ENCODE results near the gene TMSB4X. TPM values are rescaled to one million over a fixed set of nuclear protein-coding genes. Genes with fewer than 3 reads are reported as not detected.

The TMSB4X gene
- polyA plus RNA-seq, 1 of the 3 experiments (the other 2 are of a cell fraction) = 4,830 TPM

DNA sequence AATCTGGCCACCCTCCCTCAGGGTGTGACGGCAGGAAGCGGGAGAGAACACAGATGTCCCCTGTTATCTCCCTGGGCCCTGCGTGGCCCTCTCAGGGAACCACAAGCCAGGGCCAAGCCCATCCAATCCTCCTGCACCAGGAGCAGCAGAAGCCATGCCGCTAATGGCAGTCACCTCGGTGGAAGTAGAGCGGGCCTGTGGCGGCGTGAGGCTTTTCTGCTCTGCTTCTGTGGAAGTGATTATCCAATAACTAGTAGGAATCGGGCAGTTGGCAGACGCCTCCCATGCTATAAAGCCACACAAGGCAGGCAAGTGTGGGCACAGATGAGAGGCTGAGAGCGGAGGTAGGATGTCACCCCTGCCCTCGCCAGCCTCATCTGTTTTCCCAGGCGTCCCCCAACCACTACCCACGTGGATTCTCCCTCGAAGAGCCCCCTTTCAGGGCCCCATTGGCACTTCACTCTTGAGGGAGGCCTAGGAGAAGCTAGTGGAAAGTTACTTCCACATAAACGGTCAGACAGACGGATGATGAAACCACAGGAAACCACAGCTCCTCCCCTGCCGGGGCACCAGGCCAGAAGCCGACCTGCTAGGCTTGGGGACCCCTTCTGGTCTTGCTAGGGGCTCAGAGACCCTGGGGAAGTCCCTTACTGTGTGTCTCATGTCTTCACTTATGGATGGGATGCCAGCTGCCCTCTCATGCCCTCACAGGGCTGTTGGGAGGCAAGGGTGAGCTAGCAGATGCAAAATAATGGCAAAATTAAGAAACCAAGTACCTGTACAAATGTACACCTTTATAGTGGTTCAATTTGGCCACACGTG is 18.8 kb upstream of the TMSB4X start (continued):
- TF ChIP-seq TEAD4 (IDR thresholded peaks at IDR 0.05; ENCODE audit: borderline replicate concordance, insufficient read depth) (no peak), GATA2 (CRISPR knock-in tag; IDR thresholded peaks at IDR 0.05) (no peak), TAF1 (IDR thresholded peaks at IDR 0.05; ENCODE audit: borderline replicate concordance, low read depth, low read length) (no peak), RFX5 (IDR thresholded peaks at IDR 0.05; ENCODE audit: low read length) (no peak)

DNA sequence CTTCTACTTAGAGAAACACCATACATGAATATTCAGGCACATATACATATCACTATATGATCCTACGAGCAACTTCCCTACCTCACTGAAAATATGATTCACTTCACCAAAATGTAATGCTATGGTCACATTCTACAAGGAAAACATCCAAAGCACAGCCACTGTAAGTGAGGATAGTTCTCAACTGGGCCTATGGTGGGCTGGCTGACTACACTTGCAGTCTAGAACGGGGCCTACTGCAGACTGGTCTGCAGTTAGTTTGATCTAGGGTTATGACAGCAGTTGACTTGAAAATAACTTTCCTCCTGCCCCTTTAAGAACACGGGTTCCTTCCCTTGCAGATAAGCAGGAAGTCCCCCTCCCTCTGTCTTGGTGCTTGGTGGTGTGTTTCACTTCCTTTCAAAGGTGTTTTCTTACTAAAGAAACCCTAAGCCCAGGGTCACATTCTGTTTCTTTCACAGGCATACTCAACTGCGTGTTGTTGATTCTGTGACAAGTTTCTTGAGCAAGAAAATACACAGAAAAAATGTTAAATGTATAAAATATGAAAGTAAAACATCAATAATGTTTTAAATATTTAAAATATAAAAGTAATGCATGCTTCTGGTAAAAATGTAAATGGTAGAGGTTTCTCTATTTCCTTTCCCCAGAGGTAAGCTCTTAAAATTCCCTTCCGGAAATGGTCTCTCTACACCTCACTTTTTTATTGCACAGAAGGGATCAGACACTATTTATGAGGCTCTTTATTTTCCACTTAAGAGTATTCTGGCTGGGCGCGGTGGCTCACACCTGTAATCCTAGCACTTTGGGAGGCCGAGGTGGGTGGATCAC is 18.0 kb upstream of the TMSB4X start:
- Histone ChIP-seq H4K20me1 (ENCODE audit: insufficient read depth) (no peaks in the 10 kb centered on the region), H3K9me2 (no peaks in the 10 kb centered on the region), H3F3A (replicated peaks; ENCODE audit: insufficient read depth) (peaks cover 32% of the 10 kb centered on the region), H3K36me3 (replicated peaks in 1 of 2; ENCODE audit: control insufficient read depth in 1 of 2, insufficient read depth in 2 of 2, low read length in 1 of 2) (no peaks in the 10 kb centered on the region), H3K27ac (ENCODE audit: low read depth in 2 of 2, low read length in 1 of 2) (peak overlapping the region; percentile 89 to 96), H3K9ac (peak overlapping the region; percentile 66), H3K9me3 (no peaks in the 10 kb centered on the region), H3K79me2 (ENCODE audit: insufficient read depth) (no peaks in the 10 kb centered on the region), H3K4me2 (peak overlapping the region; percentile 71), H2AFZ (ENCODE audit: low read depth) (peak overlapping the region; percentile 54), H3K27me3 (ENCODE audit: insufficient read depth) (no peaks in the 10 kb centered on the region), H3K4me1 (ENCODE audit: control insufficient read depth in 1 of 2, insufficient read depth in 2 of 2, low read depth in 1 of 2, low read length in 1 of 2) (peaks cover 4 to 14% of the 10 kb centered on the region in 2 experiments), H3K4me3 (ENCODE audit: low read depth in 2 of 2, low read length in 1 of 2) (no peak overlapping the region; a peak in 1 of 4 replicates)
- CTCF ChIA-PET = interaction anchor here (1.7 to 4.5 kb wide), 2 partner anchors 11 to 531 kb away, joined by 5 to 21 read pairs; no protein-coding TSS in a partner anchor
- POLR2A ChIA-PET = no interaction called here
- WGBS (ENCODE audit: low lambda C conversion rate) = 48% methylated on average over 8 of the region's 8 CpGs
- TF ChIP-seq JUND (IDR thresholded peaks at IDR 0.05) = no peak
- no peak for TF ChIP-seq SIN3A (IDR thresholded peaks at IDR 0.05; ENCODE audit: borderline replicate concordance, low read depth, low read length)
- no peak for TF ChIP-seq EP300 (IDR thresholded peaks at IDR 0.05; ENCODE audit: borderline replicate concordance in 1 of 2, low read depth in 1 of 2, low read length in 1 of 2)
- peak; percentile 13; the same call in 1 of the 2 replicates for TF ChIP-seq TAF1 (IDR thresholded peaks at IDR 0.05; ENCODE audit: borderline replicate concordance, low read depth, low read length)
- TF ChIP-seq GABPA (IDR thresholded peaks at IDR 0.05; ENCODE audit: low read depth) = peak; percentile 62
- no peak; the same call in 1 of the 2 replicates for TF ChIP-seq POLR2AphosphoS5 (IDR thresholded peaks at IDR 0.05; ENCODE audit: low read depth, low read length)
- peak; percentile 73 for TF ChIP-seq ELF1 (IDR thresholded peaks at IDR 0.05)
- TF ChIP-seq MXI1 (IDR thresholded peaks at IDR 0.05; ENCODE audit: low read depth, low read length) = no peak
- peak; percentile 33; the same call in 1 of the 2 replicates for TF ChIP-seq TCF12 (IDR thresholded peaks at IDR 0.05)
- TF ChIP-seq NRF1 (IDR thresholded peaks at IDR 0.05; ENCODE audit: low read depth, low read length) = no peak
- TF ChIP-seq MAX (IDR thresholded peaks at IDR 0.05; ENCODE audit: low read depth) = peak; percentile 71
- peak; percentile 4 for DNase-seq

DNA sequence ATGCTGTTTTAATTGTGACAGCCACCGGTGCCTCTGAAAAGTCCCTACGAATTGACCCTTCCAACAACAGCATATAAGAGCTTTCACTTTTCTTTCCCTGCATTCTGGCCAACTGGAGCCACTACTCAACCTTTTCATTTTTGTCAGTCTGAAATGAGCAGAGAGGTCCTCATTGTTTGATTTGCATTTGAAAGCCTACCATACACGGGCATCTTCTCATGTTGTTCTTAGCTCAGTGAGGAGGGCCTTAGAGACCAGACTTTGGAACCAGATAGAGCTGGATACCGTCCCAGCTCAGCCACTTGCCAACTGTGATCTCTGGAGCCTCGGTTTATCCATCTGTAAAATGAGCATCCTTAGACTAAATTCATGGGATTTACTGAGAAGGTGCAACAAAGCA is 16.9 kb upstream of the TMSB4X start:
- H3K4me3 ChIP-seq (ENCODE audit: low read depth in 2 of 2, low read length in 1 of 2) = no peak overlapping the region
- WGBS (ENCODE audit: low lambda C conversion rate) = 65% methylated on average over 5 of the region's 5 CpGs
- H3K27me3 ChIP-seq (ENCODE audit: insufficient read depth) = no peaks in the 10 kb centered on the region
- peaks cover 4 to 14% of the 10 kb centered on the region in 2 experiments for H3K4me1 ChIP-seq (ENCODE audit: control insufficient read depth in 1 of 2, insufficient read depth in 2 of 2, low read depth in 1 of 2, low read length in 1 of 2)
- no peaks in the 10 kb centered on the region for H3K9me2 ChIP-seq
- H4K20me1 ChIP-seq (ENCODE audit: insufficient read depth) = no peaks in the 10 kb centered on the region
- no peaks in the 10 kb centered on the region for H3K9me3 ChIP-seq
- ChIA-PET POLR2A (no interaction called here), CTCF (interaction anchor here (4.5 kb wide), 1 partner anchor 12 kb away, joined by 21 read pairs; no protein-coding TSS in a partner anchor)
- H3K36me3 ChIP-seq (replicated peaks in 1 of 2; ENCODE audit: control insufficient read depth in 1 of 2, insufficient read depth in 2 of 2, low read length in 1 of 2) = no peaks in the 10 kb centered on the region
- no peaks in the 10 kb centered on the region for H3K79me2 ChIP-seq (ENCODE audit: insufficient read depth)
- peaks cover 32% of the 10 kb centered on the region for H3F3A ChIP-seq (replicated peaks; ENCODE audit: insufficient read depth)
- no peak overlapping the region for H3K9ac ChIP-seq
- no peak for DNase-seq
- H2AFZ ChIP-seq (ENCODE audit: low read depth) = no peak overlapping the region
- H3K27ac ChIP-seq (ENCODE audit: low read depth in 2 of 2, low read length in 1 of 2) = 0 out of 4 replicates have a peak overlapping the region, but pooled peaks of 1 of the 2 experiments have one; percentile 96
- H3K4me2 ChIP-seq = no peak overlapping the region
- no peak for TF ChIP-seq POLR2AphosphoS5 (IDR thresholded peaks at IDR 0.05; ENCODE audit: low read depth, low read length)
- no peak for TF ChIP-seq TAF1 (IDR thresholded peaks at IDR 0.05; ENCODE audit: borderline replicate concordance, low read depth, low read length)
- no peak for TF ChIP-seq ELF1 (IDR thresholded peaks at IDR 0.05)
- TF ChIP-seq MXI1 (IDR thresholded peaks at IDR 0.05; ENCODE audit: low read depth, low read length) = no peak
- no peak for TF ChIP-seq CHD2 (IDR thresholded peaks at IDR 0.05; ENCODE audit: low read length, partially characterized antibody)
- no peak for TF ChIP-seq EZH2phosphoT487 (IDR thresholded peaks at IDR 0.05; ENCODE audit: borderline replicate concordance, low read depth)
- TF ChIP-seq YY1 (IDR thresholded peaks at IDR 0.05; ENCODE audit: low read depth) = no peak
- TF ChIP-seq REST (IDR thresholded peaks at IDR 0.05; ENCODE audit: low read depth, low read length) = no peak
- no peak for TF ChIP-seq JUND (IDR thresholded peaks at IDR 0.05)
